Pancreas (tissue), 10 donors: ENCODE measurements around the gene GDPD5. TPM values are rescaled to one million over a fixed set of nuclear protein-coding genes. Genes with fewer than 3 reads are reported as not detected.
A peak's percentile ranks its signal among the peaks of the same experiment; 100 is the strongest.

Experiments
- ATAC-seq, 4 donors: fragments of 200-7000 bp; cut with Tn5 transposase; one replicate each; pipeline versions ENCODE4 v1.8.0 to v1.9.1; 2020; ENCODE audit warnings: mild to moderate bottlenecking in 4 of 4, moderate library complexity in 4 of 4
- DNase-seq, 6 donors: peaks; one replicate each; pipeline ENCODE4 v3.0.0-alpha.2; 2020
- FAIRE-seq: peaks from 2 replicates; lab custom pipeline; 2012; peaks lifted over from hg19 to GRCh38; lab: Jason Lieb, UNC
- H3K27ac ChIP-seq, 4 donors: fragments of 200-600 bp; sonication (generic); 1 replicate in 3 of 4; 2 replicates in 1 of 4; pipeline versions ENCODE4 v1.5.0 to v1.8.0; 2020
- H3K27me3 ChIP-seq, 4 donors: fragments of 200-600 bp; one replicate each; pipeline ENCODE4 v1.8.0; 2021
- H3K36me3 ChIP-seq, 3 donors: fragments of 200-600 bp; sonication (generic) in 1 of 3; one replicate each; pipeline versions ENCODE4 v1.5.0 to v1.8.0; 2020 to 2021
- H3K4me1 ChIP-seq, 3 donors: fragments of 200-600 bp; one replicate each; pipeline ENCODE4 v1.8.0; 2021
- H3K4me3 ChIP-seq, 4 donors: fragments of 200-600 bp; sonication (generic) in 2 of 4; one replicate each; pipeline versions ENCODE4 v1.5.0 to v1.8.0; 2020 to 2021
- H3K9me3 ChIP-seq, 4 donors: fragments of 200-600 bp; one replicate each; pipeline ENCODE4 v1.8.0; 2021
- WGBS, 2 donors: extraction: QIAGEN DNeasy Blood & Tissue Kit; methylation state at CpG; one replicate each; pipeline ENCODE4 v1.1.7; 2013; 5-methylcytosine and 5-hydroxymethylcytosine counted together
- intact Hi-C, 3 donors: fragments of 100-400 bp; cut with DNase I; formaldehyde crosslinking; loops; one replicate each; pipeline versions ENCODE4 v1.11.1 to v1.14.2; 2022
- polyA plus RNA-seq, 2 donors: library from polyadenylated mRNA; stranded (reverse); fragments of 200-250 nt; gene quantifications; one replicate each; pipeline ENCODE4 v1.2.3, GENCODE V29; 2013
- total RNA-seq, 6 donors: library from RNA; stranded (reverse); fragmentation: NEBNext Ultra II Directional in 4 of 6; extraction: Animal tissue kit (Norgen Biotek cat#: 25700) in 4 of 6; gene quantifications; one replicate each; pipeline versions ENCODE4 v1.2.1 to v1.2.4, GENCODE V29; 2021 to 2023
- TF ChIP-seq, protein P1 (sequence below), 4 donors: fragments of 200-600 bp; sonication (generic) in 3 of 4; IDR thresholded peaks; one replicate each; pipeline versions ENCODE4 v1.5.0 to v1.8.0; 2021; ENCODE audit warnings: antibody characterized with exemption in 4 of 4
- donor health status: healthy with polysubstance abuse.
- donor health status: DM: no; HTN: no; CAD: no; lungs with moderate emphysema.
- donor health status: DM: no; HTN: no; CAD: no.
- donor health status: control.
- donor health status: control.
- donor health status: Bipolar disorder and iron deficiency.
- donor health status: DM: yes; HTN: yes; CAD: no.
- donor health status: DM: no; HTN: no; CAD: no.
- donor health status: DM: no; HTN: no; CAD: no.
- donor health status: DM: yes; HTN: yes; CAD: no.

Gene GDPD5
- total and polyA plus RNA-seq, 8 donors = 24.3 to 92.9 (median 32.7) TPM

DNA sequence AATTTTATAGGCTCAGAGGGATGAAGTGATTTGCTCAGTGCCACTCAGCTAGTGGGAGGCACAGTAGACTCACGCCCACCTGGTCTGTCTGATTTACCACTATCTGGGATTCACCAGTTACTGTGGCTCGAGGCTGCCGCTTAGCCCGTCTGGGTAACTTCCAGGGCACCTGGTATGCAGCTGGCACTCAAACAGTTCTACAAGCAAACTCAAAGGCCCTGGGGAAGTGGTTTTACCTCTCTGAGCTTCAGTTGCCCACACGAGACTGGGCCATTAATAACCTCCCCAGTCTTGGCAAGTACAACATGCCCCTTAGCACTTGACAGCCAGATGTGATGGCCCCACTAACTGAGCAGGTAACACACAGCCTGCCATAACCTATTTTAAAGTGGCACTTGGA, 2.6 kb downstream of the GDPD5 start:
- peak overlapping the region in 3 of 4 donors; percentile 33 to 60 (median 38) for H3K27ac ChIP-seq
- peak in 1 of 4 donors; percentile 16 for ATAC-seq
- H3K9me3 ChIP-seq = no peaks in the 10 kb centered on the region
- TF ChIP-seq, protein P1, sequence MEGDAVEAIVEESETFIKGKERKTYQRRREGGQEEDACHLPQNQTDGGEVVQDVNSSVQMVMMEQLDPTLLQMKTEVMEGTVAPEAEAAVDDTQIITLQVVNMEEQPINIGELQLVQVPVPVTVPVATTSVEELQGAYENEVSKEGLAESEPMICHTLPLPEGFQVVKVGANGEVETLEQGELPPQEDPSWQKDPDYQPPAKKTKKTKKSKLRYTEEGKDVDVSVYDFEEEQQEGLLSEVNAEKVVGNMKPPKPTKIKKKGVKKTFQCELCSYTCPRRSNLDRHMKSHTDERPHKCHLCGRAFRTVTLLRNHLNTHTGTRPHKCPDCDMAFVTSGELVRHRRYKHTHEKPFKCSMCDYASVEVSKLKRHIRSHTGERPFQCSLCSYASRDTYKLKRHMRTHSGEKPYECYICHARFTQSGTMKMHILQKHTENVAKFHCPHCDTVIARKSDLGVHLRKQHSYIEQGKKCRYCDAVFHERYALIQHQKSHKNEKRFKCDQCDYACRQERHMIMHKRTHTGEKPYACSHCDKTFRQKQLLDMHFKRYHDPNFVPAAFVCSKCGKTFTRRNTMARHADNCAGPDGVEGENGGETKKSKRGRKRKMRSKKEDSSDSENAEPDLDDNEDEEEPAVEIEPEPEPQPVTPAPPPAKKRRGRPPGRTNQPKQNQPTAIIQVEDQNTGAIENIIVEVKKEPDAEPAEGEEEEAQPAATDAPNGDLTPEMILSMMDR (IDR thresholded peaks at IDR 0.05) = no peak
- FAIRE-seq = no peak
- H3K4me3 ChIP-seq = peak overlapping the region in 1 of 4 donors; percentile 88
- peaks cover 0 to 15% (median 4%) of the 10 kb centered on the region in 3 donors for H3K4me1 ChIP-seq
- 36 to 37% methylated on average over 5 of the region's 5 CpGs for WGBS, 2 donors
- intact Hi-C loops = no loop called here
- H3K36me3 ChIP-seq = no peaks in the 10 kb centered on the region
- peak in 2 of 6 donors; percentile 16 to 26 for DNase-seq
- no peaks in the 10 kb centered on the region for H3K27me3 ChIP-seq

DNA sequence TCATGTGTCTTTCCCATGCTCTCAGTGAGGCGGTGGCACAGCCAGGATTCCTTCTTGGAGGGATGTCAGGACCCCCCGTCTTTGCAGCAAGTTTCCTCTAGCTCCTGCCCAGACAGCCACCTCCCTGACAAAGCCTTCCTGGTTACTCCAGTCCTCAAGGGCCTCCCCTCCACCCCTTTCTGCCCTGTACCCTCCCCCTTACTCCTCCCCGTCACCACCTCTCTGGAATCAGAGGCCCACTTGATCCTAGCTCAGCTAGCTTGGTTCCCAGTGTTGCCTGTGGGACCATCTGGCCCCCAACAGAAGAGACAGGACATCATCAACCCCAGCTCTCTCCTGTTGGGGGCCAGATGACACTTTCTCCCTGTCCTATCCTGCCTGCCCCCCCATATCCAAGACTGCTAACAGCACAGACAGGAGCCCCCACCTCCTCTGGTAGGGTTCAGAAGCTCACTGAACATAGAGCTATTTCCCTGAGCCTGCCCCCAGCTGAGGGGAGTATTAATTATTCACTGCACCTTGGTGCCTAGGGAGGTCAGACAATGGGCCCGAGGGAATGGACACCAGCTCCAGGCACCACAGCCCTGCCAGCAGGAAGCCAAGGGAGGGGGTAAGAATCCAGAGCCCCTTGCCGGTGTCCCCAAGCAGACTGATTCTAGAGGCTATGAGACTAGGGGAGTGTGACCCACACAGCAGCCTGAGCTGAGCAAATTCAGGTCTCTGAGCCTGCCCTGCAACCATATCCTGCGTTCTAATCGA, 3.3 kb downstream of the GDPD5 start:
- H3K4me3 ChIP-seq = no peak overlapping the region
- no peak for FAIRE-seq
- WGBS, 2 donors = 76 to 82% methylated on average over 7 of the region's 7 CpGs
- H3K36me3 ChIP-seq = no peaks in the 10 kb centered on the region
- intact Hi-C loops = no loop called here
- TF ChIP-seq, protein P1 (IDR thresholded peaks at IDR 0.05) = no peak
- no peaks in the 10 kb centered on the region for H3K27me3 ChIP-seq
- ATAC-seq = no peak
- peaks cover 0 to 15% (median 4%) of the 10 kb centered on the region in 3 donors for H3K4me1 ChIP-seq
- DNase-seq = no peak
- no peaks in the 10 kb centered on the region for H3K9me3 ChIP-seq
- H3K27ac ChIP-seq = peak overlapping the region in 1 of 4 donors; percentile 60

DNA sequence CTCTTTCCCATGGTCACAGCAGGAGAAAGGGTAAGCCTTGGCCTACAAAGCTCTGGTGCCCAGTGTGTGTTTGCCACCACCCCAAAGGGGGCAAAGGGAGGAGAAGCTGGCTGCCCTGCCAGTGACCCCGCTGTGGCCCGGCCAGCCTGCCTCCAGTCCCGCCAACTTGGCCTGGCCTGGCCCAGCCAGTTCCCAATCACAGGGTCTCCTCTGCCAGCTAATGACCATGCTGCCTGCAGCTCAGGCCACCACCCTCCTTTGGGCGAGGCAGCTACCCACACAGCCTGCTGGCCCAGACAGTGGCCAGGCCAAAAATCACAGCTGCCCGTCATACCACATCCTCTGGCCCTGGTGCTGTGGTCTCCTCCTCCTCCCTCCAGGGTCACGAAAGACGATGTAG, 5.1 kb downstream of the GDPD5 start:
- Histone ChIP-seq H3K4me1 (peaks cover 0 to 15% (median 4%) of the 10 kb centered on the region in 3 donors), H3K4me3 (no peak overlapping the region), H3K27me3 (no peaks in the 10 kb centered on the region), H3K27ac (no peak overlapping the region), H3K9me3 (no peaks in the 10 kb centered on the region), H3K36me3 (no peaks in the 10 kb centered on the region)
- DNase-seq = no peak
- ATAC-seq = no peak
- TF ChIP-seq, protein P1 (IDR thresholded peaks at IDR 0.05) = no peak
- intact Hi-C loops = no loop called here
- FAIRE-seq = no peak
- 82% methylated on average over 6 to 7 of the region's 7 CpGs for WGBS, 2 donors

DNA sequence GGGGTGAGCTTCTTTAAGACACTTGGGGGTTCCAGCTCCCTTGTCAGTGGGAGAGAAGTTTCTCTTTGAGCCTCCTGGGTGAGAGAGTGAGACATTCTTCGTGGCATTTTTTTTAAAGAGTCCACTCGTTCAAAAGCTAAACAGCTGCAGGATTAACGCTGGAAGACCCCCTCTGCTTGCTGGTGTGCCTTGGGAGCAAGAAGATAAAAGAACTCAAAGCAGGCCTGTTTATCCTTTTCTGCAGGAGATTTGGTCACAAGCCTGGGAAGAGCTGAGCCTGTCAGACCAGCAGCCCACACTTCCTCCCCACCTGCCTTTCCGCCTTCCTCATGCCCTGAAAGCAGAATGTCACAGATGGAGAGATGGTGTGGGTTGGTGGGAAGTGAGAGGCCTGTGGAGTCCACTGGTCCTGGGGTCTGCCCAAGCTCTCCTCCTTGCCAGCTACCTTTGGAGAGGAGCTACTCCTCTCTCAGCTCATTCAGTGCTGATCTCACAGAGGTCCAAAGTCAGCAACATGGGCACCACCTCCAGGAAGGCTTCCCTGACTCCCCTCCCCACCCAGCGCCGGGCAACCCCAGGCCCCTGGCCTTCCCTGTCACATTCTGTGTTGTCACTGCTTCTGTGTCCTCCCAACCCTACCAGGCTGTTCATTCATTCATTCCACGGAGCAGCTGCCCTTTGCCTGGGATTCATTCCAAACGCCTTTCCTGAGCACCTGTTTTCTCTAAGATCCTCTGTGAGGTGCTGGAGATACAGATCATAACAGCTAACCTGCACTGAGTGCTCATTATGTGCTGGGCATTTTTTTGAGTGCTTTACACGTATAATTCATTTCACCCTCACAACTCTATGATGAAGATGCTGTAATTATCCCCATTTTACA, 6.7 kb downstream of the GDPD5 start:
- intact Hi-C loops = no loop called here
- DNase-seq = no peak
- H3K27me3 ChIP-seq = no peaks in the 10 kb centered on the region
- no peak overlapping the region for H3K27ac ChIP-seq
- no peak for ATAC-seq
- TF ChIP-seq, protein P1 (IDR thresholded peaks at IDR 0.05) = no peak
- no peak for FAIRE-seq
- WGBS, 2 donors = 73% methylated on average over 9 of the region's 9 CpGs
- H3K4me3 ChIP-seq = no peak overlapping the region
- no peaks in the 10 kb centered on the region for H3K36me3 ChIP-seq
- H3K9me3 ChIP-seq = no peaks in the 10 kb centered on the region
- peaks cover 0 to 15% (median 4%) of the 10 kb centered on the region in 3 donors for H3K4me1 ChIP-seq
